HG03439 (cell line): ENCODE data around the gene PAX1.

ENCODE experiments used
- ATAC-seq: cut with Tn5 transposase; IDR thresholded peaks from one replicate; pipeline ENCODE4 v1.9.1; 2021; ENCODE audit warnings: mild to moderate bottlenecking, moderate library complexity; ENCODE audit not compliant: unreplicated experiment

Gene PAX1

GRCh38 chr20:21705575-21706260 is at the start of gene PAX1:
TSS of gene PAX1 (plus strand) at chr20:21705664. CDS start at chr20:21705713, 49 bp downstream.
- no peak for ATAC-seq

- ATAC-seq, result no peak
Observed at GRCh38 chr20:21656308-21657067, 49.0 kb upstream of the PAX1 start.

GRCh38 chr20:21661488-21662055 is 43.9 kb upstream of the PAX1 start:
- ATAC-seq, result no peak

- no peak for ATAC-seq
Observed at GRCh38 chr20:21663465-21663864, 42.0 kb upstream of the PAX1 start.

GRCh38 chr20:21665687-21666446 is 39.6 kb upstream of the PAX1 start:
- ATAC-seq, result no peak

- no peak for ATAC-seq
Observed at GRCh38 chr20:21670126-21670525, 35.3 kb upstream of the PAX1 start.

GRCh38 chr20:21670981-21671380 is 34.5 kb upstream of the PAX1 start:
- ATAC-seq, result no peak

- no peak for ATAC-seq
Observed at GRCh38 chr20:21677261-21677660, 28.2 kb upstream of the PAX1 start.

GRCh38 chr20:21677781-21678180 is 27.7 kb upstream of the PAX1 start:
- no peak for ATAC-seq

GRCh38 chr20:21681234-21681921 is 24.1 kb upstream of the PAX1 start:
- ATAC-seq, result no peak

GRCh38 chr20:21681922-21682318 is 23.5 kb upstream of the PAX1 start:
- no peak for ATAC-seq

GRCh38 chr20:21682521-21682954 is 22.9 kb upstream of the PAX1 start:
- ATAC-seq, result no peak

GRCh38 chr20:21684671-21685070 is 20.8 kb upstream of the PAX1 start:
- ATAC-seq, result no peak

- no peak for ATAC-seq
Observed at GRCh38 chr20:21685981-21686380, 19.5 kb upstream of the PAX1 start.

GRCh38 chr20:21693322-21693721 is 12.1 kb upstream of the PAX1 start:
- no peak for ATAC-seq

GRCh38 chr20:21698494-21699215 is 6.8 kb upstream of the PAX1 start:
- ATAC-seq, result no peak

GRCh38 chr20:21699216-21699508 is 6.3 kb upstream of the PAX1 start:
- no peak for ATAC-seq

GRCh38 chr20:21701171-21701876 is 4.1 kb upstream of the PAX1 start:
- no peak for ATAC-seq

- ATAC-seq, result no peak
Observed at GRCh38 chr20:21702016-21702415, 3.4 kb upstream of the PAX1 start.
